ENCODE data around the gene SRGAP3. TPM values are rescaled to one million over a fixed set of nuclear protein-coding genes. Genes with fewer than 3 reads are reported as not detected.
A peak's percentile ranks its signal among the peaks of the same experiment; 100 is the strongest.

The SRGAP3 gene
- total RNA-seq, 1 donor from 2014 or later: 68.6 TPM

DNA sequence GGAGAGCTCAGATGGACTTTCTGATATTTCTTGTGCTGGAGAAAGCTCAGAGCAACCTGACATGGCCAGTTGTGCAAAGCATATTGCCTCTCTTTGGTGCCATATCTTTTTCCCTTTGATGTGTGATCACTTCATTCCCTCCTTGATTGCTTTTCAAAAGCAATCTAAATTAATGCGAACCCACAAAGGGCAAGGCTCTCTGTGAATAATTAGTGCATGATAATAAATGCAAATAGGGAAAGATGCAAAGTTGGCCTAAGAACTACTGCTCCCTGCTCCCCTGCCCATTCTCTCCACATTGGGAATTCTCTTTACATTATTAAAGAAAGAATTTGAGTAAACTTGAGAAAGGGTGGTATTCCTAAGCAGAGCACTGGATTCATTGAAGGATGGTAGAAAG is 60.9 kb downstream of the SRGAP3 start:
- TF ChIP-seq, protein P1, sequence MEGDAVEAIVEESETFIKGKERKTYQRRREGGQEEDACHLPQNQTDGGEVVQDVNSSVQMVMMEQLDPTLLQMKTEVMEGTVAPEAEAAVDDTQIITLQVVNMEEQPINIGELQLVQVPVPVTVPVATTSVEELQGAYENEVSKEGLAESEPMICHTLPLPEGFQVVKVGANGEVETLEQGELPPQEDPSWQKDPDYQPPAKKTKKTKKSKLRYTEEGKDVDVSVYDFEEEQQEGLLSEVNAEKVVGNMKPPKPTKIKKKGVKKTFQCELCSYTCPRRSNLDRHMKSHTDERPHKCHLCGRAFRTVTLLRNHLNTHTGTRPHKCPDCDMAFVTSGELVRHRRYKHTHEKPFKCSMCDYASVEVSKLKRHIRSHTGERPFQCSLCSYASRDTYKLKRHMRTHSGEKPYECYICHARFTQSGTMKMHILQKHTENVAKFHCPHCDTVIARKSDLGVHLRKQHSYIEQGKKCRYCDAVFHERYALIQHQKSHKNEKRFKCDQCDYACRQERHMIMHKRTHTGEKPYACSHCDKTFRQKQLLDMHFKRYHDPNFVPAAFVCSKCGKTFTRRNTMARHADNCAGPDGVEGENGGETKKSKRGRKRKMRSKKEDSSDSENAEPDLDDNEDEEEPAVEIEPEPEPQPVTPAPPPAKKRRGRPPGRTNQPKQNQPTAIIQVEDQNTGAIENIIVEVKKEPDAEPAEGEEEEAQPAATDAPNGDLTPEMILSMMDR (IDR thresholded peaks at IDR 0.05; ENCODE audit: unreplicated experiment): no peak
- Mint-ChIP-seq H3K27me3 (ENCODE audit: low read depth) (peaks cover 4% of the 10 kb centered on the region), H3K27ac (no peak overlapping the region), H3K4me1 (peaks cover 28% of the 10 kb centered on the region), H3K36me3 (peaks cover 20% of the 10 kb centered on the region), H3K4me3 (no peak overlapping the region), H3K9me3 (peaks cover 3% of the 10 kb centered on the region)
- DNase-seq (ENCODE audit: low spot score in 2 of 2, unreplicated experiment in 2 of 2): no peak

DNA sequence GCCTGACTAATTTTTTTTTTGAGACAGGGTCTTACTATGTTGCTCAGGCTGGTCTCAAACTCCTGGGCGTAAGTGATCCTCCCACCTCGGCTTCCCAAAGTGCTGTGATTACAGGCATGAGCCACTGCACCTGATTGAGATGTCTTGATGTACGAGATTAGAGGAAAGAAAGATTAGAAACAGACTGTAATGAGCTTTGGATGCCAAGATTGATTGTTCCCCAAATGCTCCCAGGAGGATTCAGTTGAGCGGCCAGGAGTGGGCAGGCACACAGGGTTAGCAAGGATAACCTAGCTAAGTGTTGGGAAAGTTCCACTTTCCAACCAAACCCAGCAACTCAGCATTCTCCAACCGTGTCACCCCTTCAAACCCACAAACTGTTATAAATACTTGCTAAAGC is 63.7 kb downstream of the SRGAP3 start:
- no peak for DNase-seq (ENCODE audit: low spot score in 2 of 2, unreplicated experiment in 2 of 2)
- Mint-ChIP-seq H3K27me3 (ENCODE audit: low read depth) (no peaks in the 10 kb centered on the region), H3K36me3 (no peaks in the 10 kb centered on the region), H3K4me1 (peaks cover 39% of the 10 kb centered on the region), H3K9me3 (no peaks in the 10 kb centered on the region), H3K4me3 (no peak overlapping the region), H3K27ac (no peak overlapping the region)
- TF ChIP-seq, protein P1 (IDR thresholded peaks at IDR 0.05; ENCODE audit: unreplicated experiment): no peak

DNA sequence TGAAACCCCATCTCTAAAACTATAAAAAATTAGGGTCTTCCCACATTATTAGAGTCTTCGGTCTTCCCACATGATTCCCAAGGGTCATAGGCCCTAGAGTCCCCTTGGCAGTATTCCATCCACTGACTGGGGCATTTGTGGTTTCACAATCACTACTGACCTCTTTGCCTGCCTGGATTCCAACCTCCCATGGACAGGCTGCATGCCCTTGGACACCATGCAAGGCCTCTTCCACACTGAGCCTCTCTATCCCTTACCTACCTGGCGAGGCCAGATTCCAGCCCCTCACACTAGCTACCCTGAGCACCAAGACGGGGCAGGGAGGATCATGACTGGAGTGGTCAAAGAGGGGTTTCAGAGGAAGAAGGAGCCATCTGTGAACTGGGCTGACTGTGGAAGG is 64.4 kb downstream of the SRGAP3 start:
- peaks cover 44% of the 10 kb centered on the region for H3K4me1 Mint-ChIP-seq
- TF ChIP-seq, protein P1 (IDR thresholded peaks at IDR 0.05; ENCODE audit: unreplicated experiment): no peak
- H3K27ac Mint-ChIP-seq: peak overlapping the region; percentile 52
- DNase-seq (ENCODE audit: low spot score in 2 of 2, unreplicated experiment in 2 of 2): no peak
- no peaks in the 10 kb centered on the region for H3K27me3 Mint-ChIP-seq (ENCODE audit: low read depth)
- H3K36me3 Mint-ChIP-seq: peaks cover 2% of the 10 kb centered on the region
- no peak overlapping the region for H3K4me3 Mint-ChIP-seq
- H3K9me3 Mint-ChIP-seq: no peaks in the 10 kb centered on the region

GRCh38 chr3:9184461-9184835 is 65.0 kb downstream of the SRGAP3 start:
- Mint-ChIP-seq H3K27ac (peak overlapping the region; percentile 80), H3K36me3 (peaks cover 7% of the 10 kb centered on the region), H3K9me3 (no peaks in the 10 kb centered on the region), H3K4me3 (no peak overlapping the region), H3K4me1 (peaks cover 47% of the 10 kb centered on the region), H3K27me3 (ENCODE audit: low read depth) (no peaks in the 10 kb centered on the region)
- DNase-seq (ENCODE audit: low spot score in 2 of 2, unreplicated experiment in 2 of 2): no peak
- TF ChIP-seq, protein P1 (IDR thresholded peaks at IDR 0.05; ENCODE audit: unreplicated experiment): no peak

- no peak for DNase-seq (ENCODE audit: low spot score in 2 of 2, unreplicated experiment in 2 of 2)
- H3K27me3 Mint-ChIP-seq (ENCODE audit: low read depth): no peaks in the 10 kb centered on the region
- H3K36me3 Mint-ChIP-seq: peaks cover 7% of the 10 kb centered on the region
- no peaks in the 10 kb centered on the region for H3K9me3 Mint-ChIP-seq
- peak overlapping the region; percentile 80 for H3K27ac Mint-ChIP-seq
- TF ChIP-seq, protein P1 (IDR thresholded peaks at IDR 0.05; ENCODE audit: unreplicated experiment): no peak
- peak overlapping the region; percentile 44 for H3K4me3 Mint-ChIP-seq
- H3K4me1 Mint-ChIP-seq: peaks cover 47% of the 10 kb centered on the region
Observed at GRCh38 chr3:9183811-9184460, 65.5 kb downstream of the SRGAP3 start.
